Uterus (tissue), 2 donors: ENCODE measurements around the gene ARMH3.

Experiments used
- CTCF ChIP-seq, 4 experiments: fragments of 200-600 bp in 2 of 4; fragments of 450-650 bp in 2 of 4; sonication (generic) in 2 of 4; IDR thresholded peaks; one replicate each; pipeline ENCODE4 v1.5.1; 2016 to 2019; ENCODE audit warnings: antibody characterized with exemption in 4 of 4, mild to moderate bottlenecking in 2 of 4, moderate library complexity in 1 of 4
- POLR2A ChIP-seq, 2 donors: fragments of 450-650 bp; IDR thresholded peaks; one replicate each; pipeline ENCODE4 v1.6.1; 2016; ENCODE audit warnings: antibody characterized with exemption in 2 of 2, mild to moderate bottlenecking in 1 of 2, moderate library complexity in 1 of 2

GRCh38 chr10:101939729-101940128, 116.2 kb downstream of the ARMH3 start:
- TF ChIP-seq CTCF (IDR thresholded peaks at IDR 0.05) = no peak
- no peak for TF ChIP-seq POLR2A (IDR thresholded peaks at IDR 0.05)
